GM12878 (cell line): ENCODE results near the gene MIA. TPM values are rescaled to one million over a fixed set of nuclear protein-coding genes. Genes with fewer than 3 reads are reported as not detected.
"Not testable (repeated sequence)": the region's sequence is repeated elsewhere in the genome, so short reads cannot be mapped to it uniquely, and the experiment has no call there.

Experiments used
- ATAC-seq: fragments of 200-7000 bp; cut with Tn5 transposase; 3 replicates; pipeline ENCODE4 v1.9.1; 2020; ENCODE audit warnings: mild to moderate bottlenecking, moderate library complexity
- BruUV-seq: library from RNA; stranded (reverse); fragments of 400-500 nt; replicated peaks from 2 replicates; lab custom pipeline; 2021; lab: Mats Ljungman, UMichigan
- CTCF ChIA-PET: fragments of 300-600 bp; sonication (Branson Sonifier 250); formaldehyde crosslinking; extraction: SDS; loops from one replicate; lab custom pipeline; 2021; ENCODE audit warnings: inconsistent platforms; lab: Yijun Ruan, JAX
- POLR2A ChIA-PET: fragments of 350-600 bp; formaldehyde crosslinking; extraction: SDS; loops from one replicate; lab custom pipeline; 2021; ENCODE audit warnings: inconsistent platforms; lab: Charles Lee
- RAD21 ChIA-PET: fragments of 300-600 bp; sonication (Branson Sonifier 250); formaldehyde crosslinking; loops from one replicate; lab custom pipeline; 2023; ENCODE audit warnings: antibody characterized with exemption; ENCODE audit not compliant: unreplicated experiment; lab: Charles Lee
- SMC1A ChIA-PET: fragments of 300-600 bp; sonication (Branson Sonifier 250); formaldehyde crosslinking; loops from one replicate; lab custom pipeline; 2023; ENCODE audit not compliant: unreplicated experiment, uncharacterized antibody; lab: Charles Lee
- DNase-seq: peaks from one replicate; pipeline ENCODE4 v3.0.0-alpha.2; 2011; ENCODE audit warnings: low read depth, low spot score
- FAIRE-seq: peaks from 3 replicates; lab custom pipeline; 2011; peaks lifted over from hg19 to GRCh38; lab: Jason Lieb, UNC
- H2AFZ ChIP-seq: 2 replicates; pipeline ENCODE4 v1.6.0; 2011; ENCODE audit warnings: low read depth, low read length, control low read depth; ENCODE audit not compliant: control insufficient read depth
- H3K27ac ChIP-seq: 2 replicates; pipeline ENCODE4 v1.5.1; 2011; ENCODE audit warnings: control low read depth; ENCODE audit not compliant: control insufficient read depth, insufficient read depth
- H3K27me3 ChIP-seq, 2 experiments: replicated peaks in 1 of 2; 2 replicates each; pipeline versions ENCODE4 v1.6.0 to v1.6.1; 2011; ENCODE audit warnings: low read length in 1 of 2; ENCODE audit not compliant: control insufficient read depth in 2 of 2, insufficient read depth in 2 of 2
- H3K36me3 ChIP-seq, 2 experiments: 2 replicates each; pipeline ENCODE4 v1.5.1; 2011; ENCODE audit warnings: low read length in 1 of 2; ENCODE audit not compliant: control insufficient read depth in 2 of 2, insufficient read depth in 2 of 2
- H3K4me1 ChIP-seq: 2 replicates; pipeline ENCODE4 v1.6.1; 2011; ENCODE audit warnings: mild to moderate bottlenecking, low read length, moderate library complexity, mixed read lengths; ENCODE audit not compliant: control insufficient read depth, insufficient read depth
- H3K4me2 ChIP-seq: 2 replicates; pipeline ENCODE4 v1.6.0; 2011; ENCODE audit warnings: control low read depth; ENCODE audit not compliant: control insufficient read depth, insufficient read depth
- H3K4me3 ChIP-seq: fragments of 200-600 bp; sonication (generic); 2 replicates; pipeline ENCODE4 v1.5.1; 2016
- H3K79me2 ChIP-seq: 2 replicates; pipeline ENCODE4 v1.6.0; 2011; ENCODE audit warnings: low read length; ENCODE audit not compliant: control insufficient read depth, insufficient read depth
- H3K9ac ChIP-seq: 2 replicates; pipeline ENCODE4 v1.8.0; 2011; ENCODE audit warnings: low read length, control low read depth, mixed read lengths; ENCODE audit not compliant: control insufficient read depth, insufficient read depth
- H3K9me3 ChIP-seq: replicated peaks from 3 replicates; pipeline ENCODE4 v1.5.1; 2011; ENCODE audit warnings: mild to moderate bottlenecking, low read length; ENCODE audit not compliant: control insufficient read depth, insufficient read depth
- H4K20me1 ChIP-seq: 2 replicates; pipeline ENCODE4 v1.6.0; 2011; ENCODE audit not compliant: control insufficient read depth, insufficient read depth
- MTA2 ChIP-seq: fragments of 450-650 bp; IDR thresholded peaks from 2 replicates; pipeline ENCODE4 v1.6.1; 2016; ENCODE audit warnings: low read depth, mild to moderate bottlenecking, moderate library complexity
- POLR2A ChIP-seq: IDR thresholded peaks from 2 replicates; pipeline ENCODE4 v1.6.1; 2011; ENCODE audit warnings: low read depth, mild to moderate bottlenecking, low read length
- WGBS: methylation state at CpG from one replicate; pipeline ENCODE4 v1.1.6; 2016; ENCODE audit warnings: low lambda C conversion rate; ENCODE audit not compliant: insufficient replicate concordance, insufficient coverage; ENCODE audit errors: missing lambda C conversion rate; 5-methylcytosine and 5-hydroxymethylcytosine counted together
- in situ Hi-C: fragments of 300-500 bp; cut with MboI; formaldehyde crosslinking; loops from 9 replicates; pipeline ENCODE4 v1.14.3; 2018; ENCODE audit warnings: mixed read lengths
- intact Hi-C: fragments of 100-400 bp; cut with micrococcal nuclease; formaldehyde crosslinking; loops from one replicate; pipeline ENCODE4 v1.14.2; 2022; ENCODE audit not compliant: unreplicated experiment
- polyA plus RNA-seq, 11 experiments: library from polyadenylated mRNA; depleted of rRNA in 4 of 11; unstranded in 6 of 11; stranded (reverse) in 5 of 11; fragments of >200 nt; fragmentation: Nextera tagmentation in 4 of 11; fragmentation: Illumina TruSeq in 1 of 11; extraction: Ambion mirVana in 4 of 11; extraction: Trizol in 1 of 11; gene quantifications; 1 replicate in 1 of 11; 2 replicates in 10 of 11; pipeline versions ENCODE4 v1.2.1 to v1.2.3, GENCODE V29; 2011 to 2016; ENCODE audit warnings: inconsistent platforms in 2 of 11, missing spikeins in 2 of 11, low read depth in 1 of 11
- total RNA-seq, 4 experiments: library from RNA; depleted of rRNA in 3 of 4; stranded (reverse); fragments of >200 nt in 3 of 4; fragmentation: Illumina TruSeq in 1 of 4; extraction: Trizol in 1 of 4; gene quantifications; 2 replicates each; pipeline versions ENCODE4 v1.2.1 to v1.2.3, GENCODE V29; 2013 to 2021

MIA gene
- total and polyA plus RNA-seq, 10 of the 15 experiments (the other 5 are each of a cell fraction or from before 2014, with no cell fraction given), result 0.16 to 2.7 (median 1.4) TPM; not detected in 3

DNA sequence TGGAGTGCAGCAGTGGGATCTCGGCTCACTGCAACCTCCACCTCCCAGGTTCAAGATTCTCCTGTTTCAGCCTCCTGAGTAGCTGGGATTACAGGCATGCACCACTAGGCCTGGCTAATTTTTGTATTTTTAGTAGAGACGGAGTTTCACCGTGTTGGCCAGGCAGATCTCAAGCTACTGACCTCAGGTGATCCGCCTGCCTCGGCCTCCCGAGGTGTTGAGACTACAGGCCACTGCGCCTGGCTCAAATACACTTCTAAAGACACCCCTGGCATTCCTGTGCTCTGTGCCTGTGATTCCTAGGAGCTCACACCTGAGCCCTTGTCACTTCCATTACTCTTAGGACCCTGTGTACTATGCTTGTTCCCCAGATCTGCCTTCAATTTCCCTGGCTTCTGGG, 37.2 kb downstream of the MIA start:
- FAIRE-seq, ATAC-seq, H3K79me2 ChIP-seq, POLR2A ChIA-PET, H3K27me3 ChIP-seq, H2AFZ ChIP-seq, H3K27ac ChIP-seq, H3K4me1 ChIP-seq, BruUV-seq, intact Hi-C loops, DNase-seq, H3K4me2 ChIP-seq, H4K20me1 ChIP-seq, H3K4me3 ChIP-seq, H3K9ac ChIP-seq, H3K9me3 ChIP-seq: not testable (repeated sequence)
- RAD21 ChIA-PET, result interaction anchor here (1.6 kb wide), 1 partner anchor 149 kb away, joined by 8 read pairs; no protein-coding TSS in a partner anchor
- CTCF ChIA-PET, result interaction anchor here (0.6 kb wide), 1 partner anchor 125 kb away, joined by 3 read pairs; no protein-coding TSS in a partner anchor
- in situ Hi-C loops, result loop anchor here (5.0 kb wide), 1 partner anchor 320 kb away; no protein-coding TSS in a partner anchor
- SMC1A ChIA-PET, result interaction anchor here (1.2 kb wide), 1 partner anchor 63 kb away, joined by 3 read pairs; the partner anchor contains the start of gene ACTMAP
- H3K36me3 ChIP-seq, result peaks cover 4 to 12% of the 10 kb centered on the region in 2 experiments; a peak in 3 of 4 replicates
- WGBS, result 85% methylated on average over 7 of the region's 7 CpGs

DNA sequence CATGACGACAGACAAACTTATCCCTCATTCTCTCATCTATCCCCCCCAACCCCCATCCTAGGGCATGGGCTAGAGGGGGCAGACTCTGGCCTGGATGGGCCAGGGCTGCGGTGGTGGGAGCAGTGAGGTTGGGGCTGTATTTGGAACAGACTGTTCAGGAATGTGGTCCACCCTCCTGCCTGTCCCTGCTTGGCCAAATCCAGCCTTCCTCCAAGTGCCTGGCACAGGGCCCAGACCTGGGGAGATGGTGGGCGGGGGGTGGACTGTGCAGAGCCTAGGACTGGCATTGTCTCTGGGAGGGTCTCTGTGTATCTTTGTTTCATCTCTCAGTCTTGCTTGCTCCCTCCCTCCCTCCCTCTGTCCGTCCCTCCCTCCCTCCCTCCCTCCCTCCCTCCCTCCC, 37.9 kb downstream of the MIA start:
- Histone ChIP-seq H3K27me3 (no peaks in the 10 kb centered on the region), H3K9ac (no peak overlapping the region), H3K79me2 (no peaks in the 10 kb centered on the region), H3K36me3 (peaks cover 0 to 7% of the 10 kb centered on the region in 2 experiments; a peak in 3 of 4 replicates), H3K4me1 (peaks cover 4% of the 10 kb centered on the region), H2AFZ (no peak overlapping the region), H3K27ac (no peak overlapping the region), H4K20me1 (no peaks in the 10 kb centered on the region), H3K9me3 (no peaks in the 10 kb centered on the region), H3K4me2 (no peak overlapping the region), H3K4me3 (no peak overlapping the region)
- FAIRE-seq, result no peak
- SMC1A ChIA-PET, result interaction anchor here (1.2 kb wide), 1 partner anchor 63 kb away, joined by 3 read pairs; the partner anchor contains the start of gene ACTMAP
- intact Hi-C loops (no loop called here), in situ Hi-C loops (loop anchor here (5.0 kb wide), 1 partner anchor 319 kb away; no protein-coding TSS in a partner anchor)
- CTCF ChIA-PET, result interaction anchor here (0.6 kb wide), 1 partner anchor 126 kb away, joined by 3 read pairs; no protein-coding TSS in a partner anchor
- WGBS, result 28% methylated on average over 3 of the region's 4 CpGs
- no peak for DNase-seq
- RAD21 ChIA-PET, result interaction anchor here (1.6 kb wide), 1 partner anchor 150 kb away, joined by 8 read pairs; no protein-coding TSS in a partner anchor
- ATAC-seq, result no peak
- POLR2A ChIA-PET, result no interaction called here
- TF ChIP-seq POLR2A, result peak; percentile 29; the same call in 1 of the 2 replicates
- no peak for TF ChIP-seq MTA2
- BruUV-seq, result no TSS peak
